NOMO-1 treated with dmso at 0.1 percent for 144 hours (cell line): ENCODE measurements around the gene PACRGL.
"Not testable (repeated sequence)": the region's sequence is repeated elsewhere in the genome, so short reads cannot be mapped to it uniquely, and the experiment has no call there.

Source experiments
- DNase-seq: peaks from one replicate; lab custom pipeline; 2025; ENCODE audit not compliant: unreplicated experiment; lab: John Stamatoyannopoulos, UW

The PACRGL gene

GRCh38 chr4:20723019-20723418 lies 22.8 kb downstream of the PACRGL start:
- DNase-seq, result no peak

GRCh38 chr4:20723463-20723862 lies 23.2 kb downstream of the PACRGL start:
- DNase-seq, result no peak

GRCh38 chr4:20724915-20725314 lies 24.7 kb downstream of the PACRGL start:
- DNase-seq, result no peak

- no peak for DNase-seq
Observed at GRCh38 chr4:20735931-20736330, 35.7 kb downstream of the PACRGL start.

- not testable (repeated sequence) for DNase-seq
Observed at GRCh38 chr4:20746000-20746399, 45.7 kb downstream of the PACRGL start.

GRCh38 chr4:20752641-20753040 lies 52.4 kb downstream of the PACRGL start:
- no peak for DNase-seq

- no peak for DNase-seq
Observed at GRCh38 chr4:20754036-20754435, 53.8 kb downstream of the PACRGL start.

GRCh38 chr4:20760053-20760452 lies 59.8 kb downstream of the PACRGL start:
- no peak for DNase-seq

- no peak for DNase-seq
Observed at GRCh38 chr4:20761382-20761781, 61.1 kb downstream of the PACRGL start.

GRCh38 chr4:20761826-20762225 lies 61.6 kb downstream of the PACRGL start:
- DNase-seq, result no peak

GRCh38 chr4:20764366-20764992 lies 64.2 kb downstream of the PACRGL start:
- DNase-seq, result no peak

- DNase-seq, result peak; percentile 7
Observed at GRCh38 chr4:20773144-20773997, 73.1 kb downstream of the PACRGL start.

- no peak for DNase-seq
Observed at GRCh38 chr4:20778896-20779295, 78.6 kb downstream of the PACRGL start.

- DNase-seq, result not testable (repeated sequence)
Observed at GRCh38 chr4:20783134-20783533, 82.9 kb downstream of the PACRGL start.

- no peak for DNase-seq
Observed at GRCh38 chr4:20787940-20788665, 87.8 kb downstream of the PACRGL start.
